ENCODE data around the gene VAC14.

- TF ChIP-seq CTCF (IDR thresholded peaks at IDR 0.05; ENCODE audit: low read length), result no peak
- no peak for TF ChIP-seq EZH2 (IDR thresholded peaks at IDR 0.05; ENCODE audit: borderline replicate concordance, low read length)
Measured at GRCh38 chr16:70749006-70749678, 51.8 kb downstream of the VAC14 start.

Measured in OCI-LY1 (cell line).